Stimulated activated CD8-positive, alpha-beta memory T cell treated with anti-CD3 and anti-CD28 coated beads, Interleukin-12 subunit alpha, Interleukin-12 subunit beta, amount 100 ng/mL, for 24 hours (primary cell): ENCODE results near the gene CDK5R2.

Experiments
- DNase-seq: peaks from one replicate; pipeline ENCODE4 v3.0.0-alpha.2; 2020; ENCODE audit errors: extremely low read depth

Gene CDK5R2

GRCh38 chr2:218986148-218986761, 26.8 kb downstream of the CDK5R2 start:
- DNase-seq: no peak

DNA sequence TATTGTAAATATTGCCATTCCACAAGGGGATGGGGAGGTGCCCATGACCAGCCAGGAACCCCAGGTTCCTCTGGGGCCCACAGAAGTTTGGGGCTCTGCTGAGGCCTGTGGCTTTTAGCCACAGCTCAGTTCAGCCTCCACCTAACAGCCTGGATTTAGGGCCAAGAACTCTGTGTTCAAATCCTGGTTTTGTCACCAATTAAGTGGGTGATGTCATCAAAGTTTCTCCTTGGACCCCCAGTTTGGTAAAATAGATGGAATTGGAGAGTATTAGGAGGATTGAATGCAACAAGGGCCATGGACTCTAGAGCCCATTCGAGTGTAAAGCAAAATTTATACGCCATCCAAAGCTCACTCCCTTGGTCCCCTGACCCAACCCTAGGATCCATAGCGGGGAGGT, 28.7 kb downstream of the CDK5R2 start:
- DNase-seq: no peak

DNA sequence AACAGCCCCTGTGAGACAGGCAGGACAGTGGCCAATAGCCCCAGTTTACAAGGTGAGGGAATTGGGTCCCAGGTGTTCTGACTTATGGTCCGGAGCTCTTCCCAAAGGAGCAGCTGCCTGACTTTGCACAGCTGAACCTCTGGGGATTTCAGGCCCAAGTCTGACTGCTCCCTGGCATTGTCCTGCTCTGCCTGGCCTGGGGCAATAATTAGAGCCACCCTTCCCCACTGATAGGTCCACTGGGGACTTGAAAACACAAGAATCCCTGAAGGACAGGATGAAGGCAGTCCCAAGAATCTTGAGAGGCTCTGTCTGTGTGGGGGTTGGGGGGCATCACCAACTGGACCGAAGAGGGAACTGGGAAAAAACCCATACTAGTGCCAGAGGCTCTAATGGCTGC, 29.2 kb downstream of the CDK5R2 start:
- no peak for DNase-seq

GRCh38 chr2:218990052-218990451, 30.6 kb downstream of the CDK5R2 start:
- no peak for DNase-seq

DNA sequence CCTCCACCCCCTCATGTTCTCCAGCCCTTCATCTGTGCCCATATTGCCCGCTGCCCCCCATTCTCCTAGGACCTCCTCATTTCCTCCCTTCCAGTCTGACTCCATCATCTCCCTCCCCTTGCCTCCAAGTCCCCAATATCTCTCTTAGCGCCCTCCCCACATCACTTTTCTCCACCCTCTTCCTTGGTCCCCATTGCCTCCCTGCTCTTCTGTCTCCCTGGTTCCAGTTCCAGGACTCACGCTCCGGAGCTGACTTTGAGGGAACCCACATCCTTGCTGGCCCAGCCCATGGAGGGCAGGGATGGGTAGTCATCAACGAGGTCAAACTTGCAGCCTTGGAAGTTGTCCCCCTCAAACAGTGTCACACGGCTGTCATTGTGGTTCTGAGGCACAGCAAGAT, 31.1 kb downstream of the CDK5R2 start:
- no peak for DNase-seq

GRCh38 chr2:218991674-218992168, 32.3 kb downstream of the CDK5R2 start:
- DNase-seq: no peak

- DNase-seq: no peak
These were observed 32.7 kb downstream of the CDK5R2 start for GRCh38 chr2:218992196-218992595.

GRCh38 chr2:218992703-218993344, 33.4 kb downstream of the CDK5R2 start:
- no peak for DNase-seq

GRCh38 chr2:218993345-218994315, 34.2 kb downstream of the CDK5R2 start, which contains the start of gene CRYBA2:
CRYBA2 (minus strand) TSS chr2:218993422; CDS start chr2:218993176, 246 bp downstream.
- no peak for DNase-seq

GRCh38 chr2:218995561-218995960, 36.1 kb downstream of the CDK5R2 start:
- no peak for DNase-seq

DNA sequence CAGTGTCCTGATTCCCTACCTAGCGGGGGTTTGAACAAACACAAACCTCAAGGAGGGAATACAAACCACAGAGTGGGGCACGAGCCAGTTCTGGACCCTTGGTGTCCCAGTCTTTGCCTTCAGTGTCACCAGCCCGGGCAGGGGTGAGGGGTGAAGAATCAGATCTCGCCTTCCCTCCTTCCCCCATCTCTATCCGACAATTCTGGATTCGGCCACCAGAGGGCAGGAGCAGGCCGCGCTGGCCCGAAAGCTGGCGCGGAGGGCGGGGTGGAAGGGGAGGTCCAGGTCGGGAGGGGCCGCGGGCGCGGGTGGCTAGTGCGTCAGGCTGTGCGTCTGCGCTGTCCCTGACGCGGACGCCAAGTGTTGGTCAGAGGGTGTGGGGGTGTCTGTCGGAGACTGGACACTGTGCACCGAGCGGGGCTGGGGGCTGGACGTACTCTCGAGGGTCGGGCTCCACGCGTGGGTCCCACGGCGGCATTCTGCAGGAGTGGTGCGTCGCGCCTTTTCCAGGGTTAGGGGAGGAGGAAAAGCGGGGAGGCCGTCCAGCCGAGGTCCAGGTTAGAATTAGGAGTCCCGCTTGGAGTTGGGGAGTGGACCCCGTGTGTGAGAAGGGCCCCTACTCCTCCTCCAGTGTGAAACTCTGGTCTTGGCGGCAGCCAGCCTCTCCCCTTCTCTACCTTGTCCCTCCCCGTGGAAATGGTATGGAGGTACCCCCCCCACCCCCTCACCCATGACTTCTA, 36.7 kb downstream of the CDK5R2 start:
- DNase-seq: peak; percentile 55

- no peak for DNase-seq
These were observed 37.5 kb downstream of the CDK5R2 start for GRCh38 chr2:218996937-218997336.

- DNase-seq: no peak
These were observed 38.3 kb downstream of the CDK5R2 start for GRCh38 chr2:218997731-218998130.

GRCh38 chr2:218998414-218999002, 39.0 kb downstream of the CDK5R2 start:
- no peak for DNase-seq

- no peak for DNase-seq
These were observed 39.8 kb downstream of the CDK5R2 start for GRCh38 chr2:218999021-218999880.

DNA sequence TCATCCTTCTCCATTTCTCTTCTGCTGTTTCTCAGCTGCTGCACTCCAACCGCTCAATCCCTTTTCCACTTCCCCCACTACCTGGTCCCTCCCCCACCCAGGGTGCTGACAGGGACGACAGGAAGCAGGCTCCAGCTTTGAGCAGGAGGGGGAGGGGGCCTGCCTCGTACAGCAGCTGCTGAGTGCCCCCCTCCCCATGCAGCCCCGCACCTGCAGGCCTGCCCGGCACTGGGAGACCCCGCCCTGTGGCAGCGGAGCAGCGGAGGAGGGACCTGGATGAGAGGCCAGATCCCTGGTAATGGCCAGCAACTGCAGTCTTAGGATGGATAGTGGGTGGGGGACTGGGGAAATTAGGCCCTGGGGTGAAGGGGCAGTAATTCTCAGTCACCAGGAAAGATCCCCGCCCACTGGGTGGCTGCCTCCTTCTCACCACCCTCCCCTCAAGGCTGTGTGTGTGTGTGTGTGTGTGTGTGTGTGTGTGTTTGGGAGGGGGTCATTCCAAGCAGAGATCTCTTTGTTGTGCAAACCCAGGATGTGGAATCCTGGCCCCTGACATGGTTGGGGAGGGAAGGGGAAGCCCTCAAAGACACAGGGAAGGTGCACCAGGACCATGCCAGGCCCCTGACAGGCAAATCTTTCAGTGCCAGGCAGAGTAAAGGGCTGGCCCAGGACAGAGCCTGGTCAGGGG, 40.6 kb downstream of the CDK5R2 start:
- DNase-seq: no peak

- no peak for DNase-seq
These were observed 41.1 kb downstream of the CDK5R2 start for GRCh38 chr2:219000569-219000960.

- DNase-seq: no peak
These were observed 41.7 kb downstream of the CDK5R2 start for GRCh38 chr2:219001100-219001576.

DNA sequence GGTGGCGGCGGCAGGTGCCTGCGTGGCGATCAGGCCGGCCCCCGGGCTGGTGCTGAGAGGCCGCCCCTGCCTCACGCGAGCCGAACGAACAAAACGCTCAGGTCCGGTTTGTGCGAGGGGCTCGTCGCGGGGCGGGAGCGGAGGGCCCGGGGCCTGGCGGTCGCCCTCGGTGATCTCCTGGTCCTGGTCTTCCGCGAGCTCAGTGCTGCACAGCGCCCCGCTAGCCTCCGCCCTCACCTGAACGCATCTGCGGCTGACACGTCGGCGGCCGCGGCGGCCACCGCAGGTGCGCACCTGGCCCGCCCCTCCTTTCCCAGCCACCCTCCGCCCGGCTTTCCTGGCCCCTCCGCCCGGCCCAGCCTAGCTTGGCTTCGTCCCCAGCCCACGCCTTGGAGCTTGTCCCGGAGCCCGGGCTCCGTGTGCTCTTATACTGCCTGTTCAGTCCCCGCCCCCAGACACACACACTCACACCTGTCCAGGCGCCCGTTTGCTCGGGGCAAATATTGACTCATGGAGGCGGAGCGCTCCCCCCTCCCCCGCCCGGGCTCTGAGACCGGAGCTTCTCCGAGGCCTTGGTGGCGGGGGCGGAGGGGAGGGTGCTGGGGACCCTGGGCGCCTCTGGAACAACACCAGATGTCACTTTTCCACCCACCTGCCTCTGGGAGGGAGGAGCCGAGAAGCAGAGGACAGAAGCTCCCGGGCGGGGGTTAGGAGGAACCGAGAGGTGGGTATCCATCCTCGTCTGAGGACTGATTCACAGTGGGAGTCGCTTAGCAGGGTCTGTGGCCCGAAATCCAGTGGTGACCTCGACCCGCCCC, 42.3 kb downstream of the CDK5R2 start:
- DNase-seq: no peak
